Bone marrow (tissue), 2 donors: Measurements from ENCODE around the gene ROBO4.
A peak's percentile ranks its signal among the peaks of the same experiment; 100 is the strongest.

Source experiments
- DNase-seq, 2 donors: peaks; one replicate each; lab custom pipeline; 2025; lab: John Stamatoyannopoulos, UW

ROBO4 gene

DNA sequence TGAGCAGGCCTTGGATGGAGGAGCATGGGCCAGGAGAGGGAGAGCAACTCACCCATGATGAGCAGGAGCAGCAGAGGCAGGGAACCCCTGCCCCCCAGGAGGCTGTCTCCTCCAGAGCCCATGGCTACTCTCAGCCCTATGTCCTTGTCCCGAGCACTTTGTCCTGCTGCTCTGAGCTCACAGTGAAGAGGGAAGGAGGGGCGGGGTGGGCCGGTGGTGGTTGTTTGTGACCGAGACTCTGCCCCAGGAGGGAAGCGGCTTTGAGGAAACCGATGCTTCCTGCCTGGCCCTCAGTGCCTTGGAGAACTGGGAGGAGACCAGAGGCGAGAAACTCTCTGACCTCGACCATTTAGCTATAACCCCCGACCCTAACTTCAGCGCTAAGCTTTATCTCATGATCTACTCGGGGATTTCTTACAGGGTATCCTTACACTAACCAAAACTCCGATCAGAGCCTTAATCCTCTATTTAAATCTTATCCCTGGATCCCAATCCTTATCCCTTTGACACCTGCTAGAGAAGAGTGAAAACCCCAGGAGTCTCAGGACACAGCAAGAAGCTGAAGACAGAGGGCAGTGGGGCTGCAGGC lies at the start of gene ROBO4:
ROBO4 (minus strand) TSS at position 192 of the 589 bp plus-strand sequence; CDS start at position 122, 70 bp downstream.
- peak in 1 of 2 donors; percentile 6 for DNase-seq

DNA sequence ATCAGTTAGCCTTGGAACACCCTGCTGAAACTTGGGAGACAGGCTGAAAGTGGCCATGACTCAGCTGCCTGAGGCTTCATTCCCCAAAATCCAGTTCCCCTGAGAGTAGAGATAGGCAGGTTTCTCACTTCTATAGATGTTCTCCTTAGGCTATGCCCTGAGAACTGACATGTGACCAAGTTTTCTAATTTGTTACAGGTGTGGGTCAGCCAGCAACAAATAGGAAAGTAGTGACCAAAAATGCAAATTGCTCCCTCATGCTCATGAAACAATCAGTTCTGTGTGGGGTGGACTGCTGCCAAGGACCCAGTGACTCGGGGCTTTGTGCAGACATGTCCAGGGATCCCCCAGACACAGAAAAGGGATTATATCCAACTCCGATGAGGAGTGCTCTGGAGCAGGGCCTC lies 49.1 kb upstream of the ROBO4 start:
- DNase-seq, result no peak

DNA sequence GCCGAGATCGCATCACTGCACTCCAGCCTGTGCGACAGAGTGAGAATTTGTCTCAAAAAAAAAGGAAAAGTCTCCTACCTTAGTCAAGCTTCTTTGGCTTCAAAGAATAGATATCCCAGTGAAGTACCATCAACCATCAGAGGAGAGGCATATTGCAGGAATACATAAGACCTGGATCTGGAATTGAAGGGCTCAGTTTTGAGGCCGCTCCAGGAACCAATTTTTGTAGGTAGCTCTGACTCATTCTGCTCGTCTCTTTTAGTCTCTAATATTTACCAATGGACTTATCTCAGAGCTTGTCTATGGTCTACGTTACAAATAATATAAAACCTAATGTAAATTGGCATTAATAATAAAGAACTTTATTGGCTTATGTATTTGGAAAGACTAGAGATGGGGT lies 48.2 kb upstream of the ROBO4 start:
- no peak for DNase-seq

DNA sequence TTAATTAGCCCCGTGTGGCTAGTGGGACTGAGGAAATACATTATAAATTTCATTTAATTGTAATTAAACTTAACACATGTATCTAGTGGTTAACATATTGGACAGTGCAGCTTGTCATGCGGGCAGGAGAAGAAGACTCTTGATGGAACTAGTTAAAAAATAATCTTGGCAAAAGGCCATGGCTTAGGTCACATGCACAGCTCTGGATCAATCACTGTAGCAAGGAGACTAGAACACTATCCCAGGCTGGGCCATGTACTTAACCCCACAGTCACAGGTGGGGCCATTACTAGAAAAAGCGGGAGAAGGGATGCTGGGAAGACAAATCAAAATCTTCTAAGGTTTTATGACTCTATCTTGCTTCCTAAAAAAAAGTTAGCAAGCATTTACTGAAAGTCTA lies 46.9 kb upstream of the ROBO4 start:
- no peak for DNase-seq

DNA sequence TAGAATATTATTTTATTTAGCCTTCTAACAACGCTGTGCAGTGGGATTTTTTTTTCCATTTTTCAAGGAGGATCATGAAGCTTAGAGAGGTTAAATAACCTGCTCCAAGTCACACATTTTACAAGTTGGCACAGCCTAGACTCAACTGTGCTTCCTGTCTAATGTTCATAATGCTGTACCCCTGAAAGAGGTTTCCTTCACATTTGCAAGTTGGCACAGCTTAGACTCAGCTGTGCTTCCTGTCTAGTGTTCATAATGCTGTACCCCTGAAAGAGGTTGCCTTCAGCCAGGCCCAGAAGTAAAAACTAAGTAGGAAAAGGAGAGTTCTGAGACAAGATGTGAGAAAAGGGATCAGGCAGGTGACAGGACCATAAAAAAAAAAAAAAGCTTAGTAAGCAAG lies 46.1 kb upstream of the ROBO4 start:
- no peak for DNase-seq

DNA sequence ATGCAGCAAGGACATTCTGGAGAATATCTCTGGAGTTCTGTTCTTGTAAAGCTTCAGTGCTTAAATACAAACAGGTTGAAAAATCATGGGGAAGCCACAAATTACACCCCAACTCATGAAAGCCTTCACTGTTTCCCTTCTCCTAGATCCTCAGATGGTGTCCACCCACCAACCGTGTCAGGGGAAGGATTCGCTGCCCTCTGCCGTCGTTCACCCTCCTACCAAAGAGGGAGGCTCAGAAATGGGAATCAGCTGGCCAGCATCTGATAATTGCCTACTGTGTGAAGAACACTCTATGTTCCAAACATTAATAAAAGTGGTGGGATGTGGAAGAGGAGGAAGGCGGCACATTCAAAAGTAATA lies 45.6 kb upstream of the ROBO4 start:
- DNase-seq, result no peak

DNA sequence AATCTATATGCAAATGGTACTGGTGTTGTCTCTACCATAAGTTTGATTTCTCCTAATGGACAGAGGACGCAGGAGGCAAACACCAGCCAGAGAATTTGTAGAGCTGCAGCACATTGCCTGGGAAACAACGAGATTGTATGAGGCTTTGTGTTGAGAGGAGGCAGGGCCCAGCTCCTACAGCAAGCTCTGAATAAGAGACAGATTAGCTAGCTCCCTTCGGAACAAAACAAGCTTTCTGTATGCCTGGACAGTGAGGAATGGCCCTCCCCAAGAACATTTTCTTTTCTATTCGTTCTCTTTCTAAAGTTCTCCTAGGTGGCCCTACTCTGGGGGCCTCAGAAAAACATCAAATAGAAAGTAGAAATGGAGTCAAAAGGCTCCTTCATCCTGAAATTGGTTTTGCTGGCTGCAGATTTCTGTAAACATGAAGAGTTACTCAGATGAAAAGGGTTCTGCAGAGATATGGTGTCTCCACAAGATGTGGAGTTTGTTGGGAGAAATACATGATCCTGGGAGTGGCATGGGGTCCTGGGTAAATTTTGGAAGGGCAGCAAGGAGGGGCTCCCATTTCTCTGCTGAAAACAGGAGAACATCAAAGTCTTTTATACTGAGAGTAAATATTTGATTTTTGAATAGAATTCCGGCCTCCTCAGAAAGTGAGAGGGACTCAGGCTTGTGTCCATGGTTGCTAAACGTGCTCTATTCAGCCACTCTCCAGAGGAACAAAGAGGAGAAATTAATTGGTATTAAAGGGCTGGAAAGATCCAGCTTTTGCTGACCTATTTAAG lies 45.0 kb upstream of the ROBO4 start:
- DNase-seq, result no peak

DNA sequence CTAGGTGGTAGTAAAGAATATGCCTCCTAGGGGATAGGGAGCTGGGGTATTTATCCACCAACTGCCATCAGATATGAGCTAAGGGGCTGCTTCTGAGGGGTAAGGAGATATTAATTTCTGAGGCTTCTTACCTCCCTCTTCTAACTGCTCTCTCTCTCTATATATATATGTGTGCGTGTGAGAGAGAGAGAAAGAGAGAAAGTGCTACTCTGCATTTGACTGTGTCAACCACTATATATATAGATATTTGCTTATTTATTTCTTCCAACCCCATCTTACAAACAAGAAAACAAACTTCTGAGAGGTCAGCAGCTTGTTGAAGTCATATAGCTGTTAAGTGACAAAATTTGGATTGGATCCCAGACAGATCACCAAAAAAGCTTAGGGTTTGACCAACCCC lies 44.0 kb upstream of the ROBO4 start:
- DNase-seq, result no peak

DNA sequence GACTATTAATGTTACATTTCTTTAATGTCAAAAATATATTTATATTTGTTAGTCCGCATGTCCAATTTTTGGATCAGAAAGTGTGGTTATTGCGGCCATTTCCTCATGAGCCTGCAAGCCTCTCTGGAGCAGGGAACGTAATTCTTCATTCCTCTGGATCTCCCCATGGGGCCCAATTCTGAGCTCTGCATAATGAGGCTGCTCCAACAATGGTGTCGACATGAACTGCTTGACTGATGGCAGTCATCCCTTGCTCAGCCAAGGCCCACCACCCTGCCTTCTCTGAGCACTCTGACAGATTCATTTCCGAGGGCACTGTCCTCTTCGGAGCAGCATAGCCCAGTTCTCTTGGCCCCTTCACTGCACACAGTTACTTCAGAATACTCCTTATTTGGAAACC lies 41.3 kb upstream of the ROBO4 start:
- no peak for DNase-seq

DNA sequence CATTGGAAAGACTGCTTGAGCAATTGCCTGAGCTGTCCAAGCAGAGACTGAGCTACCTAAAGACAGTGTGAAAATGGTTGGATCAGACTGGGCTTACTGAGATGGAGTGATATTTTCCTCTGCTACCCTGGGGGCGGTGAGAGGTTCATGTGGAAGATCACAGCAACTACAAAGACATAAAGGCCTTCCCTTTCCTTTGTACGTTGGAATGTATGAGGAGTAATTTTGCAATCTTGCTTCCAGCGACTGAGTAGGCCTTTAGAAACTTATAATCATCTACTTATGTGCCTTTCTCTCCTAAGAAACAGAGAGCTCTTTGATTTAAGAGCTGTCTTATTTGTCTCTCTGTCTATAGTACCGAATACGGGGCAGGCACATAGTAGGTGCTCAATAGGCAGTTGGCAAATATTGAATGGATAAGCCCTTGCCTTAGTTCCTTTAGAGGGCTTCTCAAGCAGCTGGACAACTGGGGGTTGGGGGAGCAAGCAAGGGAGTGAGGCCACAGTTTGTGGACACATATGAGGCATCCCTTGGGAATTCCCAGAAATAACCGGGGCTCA lies 40.6 kb upstream of the ROBO4 start:
- DNase-seq, result no peak

DNA sequence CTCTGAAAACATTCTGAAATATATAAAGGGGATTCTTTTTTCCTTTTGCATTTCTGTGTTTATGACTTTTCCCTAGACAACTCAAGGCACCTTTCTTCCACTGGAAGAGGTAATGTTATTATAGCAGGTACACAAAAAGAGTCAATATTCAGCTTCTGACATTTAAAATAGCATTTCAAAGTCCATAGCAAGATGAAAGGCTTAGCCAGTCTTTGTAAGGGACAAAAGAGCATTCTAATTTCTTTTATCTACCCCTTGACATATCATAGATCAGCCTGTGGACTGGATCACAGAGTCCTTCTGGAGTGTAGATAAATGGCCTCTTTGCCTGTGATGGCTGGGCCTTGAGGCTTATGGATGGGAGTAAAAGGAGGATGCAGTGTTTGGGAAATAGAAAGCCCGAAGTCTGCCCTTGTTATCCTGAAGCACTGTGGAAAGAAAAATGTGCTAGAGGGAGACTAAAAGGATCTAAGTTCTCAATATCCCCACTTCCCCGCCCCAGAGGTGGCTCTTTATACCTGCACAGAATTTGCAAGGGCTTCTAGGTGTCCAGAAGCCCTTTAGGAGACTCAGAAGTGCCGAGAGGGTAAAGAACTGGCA lies 39.8 kb upstream of the ROBO4 start:
- DNase-seq, result no peak

DNA sequence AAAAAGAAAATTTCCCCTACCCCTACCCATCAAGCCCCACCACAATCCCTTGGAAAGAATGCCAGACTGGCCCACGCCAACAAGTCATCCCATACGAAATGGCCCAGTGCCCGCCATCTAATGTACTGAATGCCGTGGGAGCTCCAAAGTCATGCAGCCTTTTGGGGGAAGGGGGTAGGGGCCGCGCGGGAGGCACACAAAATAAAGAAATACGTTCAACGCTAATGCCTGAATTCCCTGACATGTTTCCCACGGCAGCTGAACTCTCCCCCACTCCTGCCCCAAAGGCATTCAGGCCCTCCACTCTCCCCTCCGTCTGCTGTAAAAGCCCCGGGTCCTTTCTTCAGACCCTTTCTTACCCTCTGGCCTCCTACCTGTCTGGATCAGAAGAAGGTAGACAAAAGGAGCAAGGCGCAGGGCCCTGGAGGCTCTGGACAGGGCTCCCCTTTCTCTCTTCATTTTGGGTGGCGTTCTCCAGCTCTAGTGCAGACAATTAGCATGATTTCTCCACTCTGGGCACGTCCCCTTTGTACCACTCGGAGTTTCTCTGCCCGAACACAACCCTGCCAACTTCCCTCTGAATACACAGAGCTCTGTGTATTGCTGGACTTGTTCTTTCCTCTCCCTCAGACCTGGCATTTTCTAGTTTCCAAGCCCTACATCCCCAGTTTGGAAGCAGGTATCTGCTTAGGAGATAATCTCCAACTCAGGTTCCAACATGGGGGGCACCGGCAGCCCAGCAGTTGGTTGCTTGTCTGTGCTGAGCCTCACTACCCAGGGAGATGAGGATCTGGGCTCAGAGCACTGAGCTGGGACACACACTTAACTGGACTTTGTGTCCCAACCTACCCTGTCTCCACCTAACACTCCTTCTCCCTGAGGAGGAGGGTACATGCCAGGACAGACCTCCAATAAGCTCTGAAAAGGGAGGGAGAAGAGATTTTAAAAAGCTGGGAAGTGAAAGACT lies 38.2 kb upstream of the ROBO4 start, which contains the start of gene HEPACAM:
HEPACAM (minus strand) TSS at position 500 of the 967 bp plus-strand sequence; CDS start at position 459, 41 bp downstream.
- DNase-seq, result no peak

DNA sequence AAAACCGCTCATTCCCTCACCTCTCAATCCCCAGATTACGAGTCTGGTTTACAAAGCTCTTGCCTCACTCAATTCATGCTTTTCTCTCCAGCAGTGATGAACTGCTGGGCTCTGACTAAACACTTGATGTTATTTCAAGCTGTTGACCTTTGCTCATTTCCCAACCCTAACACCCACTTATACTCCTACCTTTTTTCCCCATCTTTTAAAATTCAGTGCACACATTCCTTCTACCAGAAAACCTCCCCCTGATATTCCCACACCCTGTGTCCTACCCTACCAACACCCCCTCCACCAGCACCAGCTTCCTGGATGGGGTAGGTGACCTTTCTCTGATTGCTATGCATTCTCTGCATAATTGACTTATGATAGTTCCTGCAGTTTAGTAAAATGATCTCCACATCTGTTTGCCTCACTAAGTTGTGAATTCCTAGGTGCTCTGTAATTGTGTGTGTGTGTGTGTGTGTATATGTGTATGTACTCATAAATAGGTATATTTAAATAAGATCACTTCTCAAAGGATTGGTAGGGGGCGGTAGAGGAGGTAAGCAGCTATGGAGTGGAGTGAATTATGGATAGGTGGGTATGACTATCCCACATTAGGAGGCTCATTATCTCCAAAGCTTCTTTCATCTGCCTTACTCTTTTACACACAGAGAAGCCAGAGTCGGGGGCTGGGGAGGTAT lies 37.3 kb upstream of the ROBO4 start:
- DNase-seq, result no peak

DNA sequence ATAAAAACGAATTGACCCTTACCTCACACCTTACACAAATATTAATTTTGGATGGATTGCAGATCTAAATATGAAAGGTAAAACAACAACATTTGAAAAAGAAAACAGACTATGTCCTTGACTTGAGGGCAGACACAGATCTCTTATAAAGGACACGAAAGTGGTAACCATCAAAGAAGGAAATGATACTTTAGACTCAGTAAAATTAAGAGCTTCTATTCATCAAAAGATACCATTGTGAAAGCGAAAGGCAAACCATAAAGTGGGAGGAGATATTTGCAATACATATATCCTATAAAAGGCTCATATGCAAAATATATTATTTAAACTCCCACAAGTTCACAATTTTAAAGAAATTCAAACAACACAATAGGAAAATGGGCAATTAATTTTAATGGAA lies 33.1 kb upstream of the ROBO4 start:
- no peak for DNase-seq

DNA sequence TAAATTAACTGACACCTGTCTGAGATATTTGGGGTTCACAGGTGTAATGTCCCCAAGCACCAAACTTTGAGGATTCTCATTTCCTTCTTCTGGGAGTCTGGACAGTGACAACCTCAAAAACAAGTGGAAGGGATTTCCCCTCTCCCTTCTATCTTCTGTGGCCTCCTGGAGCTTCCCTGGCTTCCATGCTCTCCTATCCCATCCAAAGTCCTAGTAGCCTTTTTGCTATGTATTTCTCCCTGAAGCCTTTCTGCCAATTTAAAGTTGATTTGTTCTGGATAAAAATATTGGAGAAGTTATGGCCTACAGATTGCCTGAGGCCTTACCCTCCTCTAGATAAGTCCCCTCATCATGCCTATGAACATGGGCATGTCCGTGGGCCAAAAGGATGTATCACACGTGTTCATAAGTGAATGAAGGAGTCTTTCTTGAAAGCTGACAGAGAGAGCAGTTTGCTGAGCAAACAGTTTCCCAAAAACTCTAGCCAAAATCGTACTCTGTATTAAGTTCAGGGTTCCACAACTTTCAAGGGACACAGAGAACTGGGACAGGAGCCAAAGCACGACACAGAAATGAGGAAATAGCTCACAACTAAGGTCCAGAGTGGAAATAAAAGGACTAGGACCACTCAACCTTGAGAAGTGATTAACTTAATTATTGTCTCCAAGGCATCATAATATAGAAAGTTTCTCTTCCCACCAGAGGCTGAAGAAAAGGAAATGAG lies 31.4 kb upstream of the ROBO4 start:
- DNase-seq, result no peak

DNA sequence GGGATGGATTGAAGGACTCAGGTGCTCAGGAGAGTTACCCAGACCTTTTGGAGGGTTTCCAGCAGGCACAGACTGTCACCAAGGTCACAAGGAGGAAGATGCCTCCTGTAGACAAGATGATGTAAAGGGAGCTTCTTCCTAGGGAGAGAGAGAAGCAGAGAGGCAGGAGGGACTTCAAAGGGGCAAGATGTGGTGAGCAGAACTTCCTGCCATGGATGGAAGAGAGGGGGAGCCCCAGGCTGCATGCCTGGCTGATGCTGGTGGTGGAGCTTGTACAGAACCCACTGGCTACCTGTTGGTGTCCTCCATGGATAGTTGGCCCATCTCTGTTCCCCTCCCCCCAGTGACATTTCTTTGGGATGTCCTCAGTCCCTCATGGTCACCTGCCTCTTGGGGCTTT lies 25.6 kb upstream of the ROBO4 start:
- DNase-seq, result no peak

DNA sequence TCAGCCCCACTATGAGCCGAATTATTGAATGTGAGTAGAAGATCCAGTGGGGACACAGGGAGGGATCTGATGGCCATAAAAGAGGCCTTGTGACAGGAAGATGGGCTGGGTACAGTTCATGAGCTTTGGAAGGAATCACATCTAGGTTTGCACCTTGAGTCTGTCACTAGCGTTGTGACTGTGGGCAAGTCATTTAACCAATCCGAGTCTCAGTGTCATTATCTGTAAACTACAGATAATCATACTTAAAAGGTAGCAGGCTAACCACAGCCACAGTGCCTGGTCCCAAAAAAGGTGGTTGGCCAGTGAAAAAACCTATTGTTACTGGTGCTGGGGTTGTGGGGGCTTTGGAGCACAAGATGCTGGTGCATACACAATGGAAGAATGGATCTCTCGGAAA lies 25.2 kb upstream of the ROBO4 start:
- DNase-seq, result no peak

DNA sequence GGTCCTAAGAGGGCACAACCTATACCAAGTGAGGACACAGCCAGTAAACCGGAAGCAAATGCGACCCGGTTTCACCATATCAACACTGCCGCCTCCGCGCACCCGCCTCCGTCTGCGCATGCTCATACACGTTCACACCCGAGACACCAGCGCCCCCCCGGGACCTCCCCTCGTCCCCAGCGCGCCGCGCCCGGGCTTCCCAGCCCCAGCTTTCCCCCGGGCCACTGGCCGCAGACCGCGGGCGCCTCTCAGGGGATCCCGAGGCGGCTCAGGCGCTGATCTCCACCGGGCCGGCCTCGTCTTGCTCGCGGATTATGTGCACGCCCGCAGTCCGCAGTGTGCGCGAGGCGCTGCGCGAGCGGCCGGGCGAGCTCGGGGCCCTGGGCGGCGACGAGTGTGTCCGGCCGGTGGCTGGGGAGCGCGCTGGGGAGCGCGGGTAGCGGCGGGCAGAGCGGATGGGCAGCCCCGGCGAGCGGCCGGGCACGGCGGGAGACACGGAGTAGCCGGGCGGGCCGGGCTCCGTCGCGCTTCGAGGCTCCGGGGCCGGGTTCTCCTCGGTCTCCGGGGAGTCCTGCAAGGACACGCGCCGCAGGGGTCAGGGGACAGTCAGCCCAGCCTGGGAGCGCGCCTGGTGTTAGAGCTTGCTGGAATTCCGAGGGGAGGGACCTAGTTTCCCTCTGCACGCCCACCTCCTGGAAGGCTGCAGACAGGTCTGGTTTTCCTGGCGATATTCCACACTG lies 23.4 kb upstream of the ROBO4 start:
- DNase-seq, result no peak

DNA sequence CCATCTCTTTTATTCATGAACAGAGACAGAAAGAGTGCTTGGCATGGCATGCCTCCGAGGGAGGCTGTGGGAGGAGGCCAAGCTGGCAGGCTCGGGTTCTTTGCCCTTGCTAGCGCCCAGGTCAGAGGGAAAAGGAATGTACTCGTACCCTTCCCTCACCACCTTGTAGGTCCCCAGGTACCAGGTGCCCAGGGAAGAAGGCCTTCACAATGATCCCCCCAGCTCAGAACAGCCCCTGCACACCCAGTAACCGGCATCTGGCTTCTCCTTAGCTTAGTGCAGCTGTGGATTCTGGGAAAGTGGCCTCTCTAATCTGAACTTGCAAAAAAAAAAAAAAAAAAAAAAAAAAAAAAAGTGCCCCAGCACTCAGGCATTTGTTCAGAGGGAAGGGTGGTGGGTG lies 22.7 kb upstream of the ROBO4 start:
- no peak for DNase-seq

DNA sequence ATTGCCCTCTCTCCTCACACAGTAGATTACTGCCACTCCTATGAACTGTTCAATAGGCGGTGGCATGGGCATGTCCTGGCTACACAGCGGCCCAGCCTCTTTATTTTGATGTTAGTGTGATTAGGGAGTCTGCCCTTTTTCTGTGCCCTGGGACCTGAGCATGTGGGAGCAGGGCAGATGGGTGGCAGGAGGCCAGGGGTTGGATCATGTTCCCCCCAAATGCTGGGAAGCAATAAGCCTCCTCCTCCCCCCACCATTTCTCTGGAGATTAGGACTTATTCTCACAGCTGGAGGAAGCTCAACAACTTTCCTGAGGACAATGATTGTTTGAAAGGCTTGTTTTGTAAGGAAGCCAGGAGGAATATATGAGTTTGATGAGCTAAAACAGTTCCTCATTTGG lies 22.2 kb upstream of the ROBO4 start:
- DNase-seq, result no peak
